Loucy (cell line): ENCODE results near the gene SCGB3A2.

Experiments used
- H2AFZ ChIP-seq: fragments of 200-600 bp; sonication (generic); 2 replicates; pipeline ENCODE4 v1.6.0; 2016; ENCODE audit warnings: antibody characterized with exemption, mild to moderate bottlenecking, low read length, moderate library complexity
- H3F3A ChIP-seq: fragments of 200-600 bp; 2 replicates; pipeline ENCODE4 v1.6.0; 2016; ENCODE audit warnings: antibody characterized with exemption, low read depth, mild to moderate bottlenecking
- H3K27me3 ChIP-seq: fragments of 200-600 bp; sonication (generic); 2 replicates; pipeline ENCODE4 v1.6.1; 2014; ENCODE audit warnings: low read length, mild to moderate bottlenecking; ENCODE audit not compliant: insufficient read depth, poor library complexity, severe bottlenecking
- H3K36me3 ChIP-seq: fragments of 200-600 bp; sonication (generic); 2 replicates; pipeline ENCODE4 v1.6.1; 2016; ENCODE audit warnings: low read length; ENCODE audit not compliant: insufficient read depth
- H3K4me1 ChIP-seq: fragments of 200-600 bp; sonication (generic); 2 replicates; pipeline ENCODE4 v1.5.1; 2014; ENCODE audit warnings: low read length, mild to moderate bottlenecking; ENCODE audit not compliant: insufficient read depth, poor library complexity, severe bottlenecking
- H3K4me2 ChIP-seq: fragments of 200-600 bp; sonication (generic); 2 replicates; pipeline ENCODE4 v1.6.0; 2014; ENCODE audit warnings: antibody characterized with exemption, low read length, low read depth, mild to moderate bottlenecking; ENCODE audit not compliant: poor library complexity, severe bottlenecking
- H3K4me3 ChIP-seq: fragments of 200-600 bp; sonication (generic); 2 replicates; pipeline ENCODE4 v1.5.1; 2014; ENCODE audit warnings: low read length, mild to moderate bottlenecking, mixed read lengths; ENCODE audit not compliant: poor library complexity, severe bottlenecking
- H3K79me2 ChIP-seq: fragments of 200-600 bp; sonication (generic); 2 replicates; pipeline ENCODE4 v1.6.1; 2014; ENCODE audit warnings: low read length; ENCODE audit not compliant: insufficient read depth
- H3K9ac ChIP-seq: fragments of 200-600 bp; sonication (generic); 2 replicates; pipeline ENCODE4 v1.6.0; 2014; ENCODE audit warnings: mild to moderate bottlenecking, low read depth, low read length, moderate library complexity; ENCODE audit not compliant: poor library complexity, severe bottlenecking
- H3K9me2 ChIP-seq: fragments of 200-600 bp; sonication (generic); replicated peaks from 2 replicates; pipeline ENCODE4 v1.6.1; 2016; ENCODE audit warnings: low read depth, low read length, mixed read lengths
- H3K9me3 ChIP-seq: fragments of 200-600 bp; sonication (generic); 2 replicates; pipeline ENCODE4 v1.6.1; 2014; ENCODE audit warnings: mild to moderate bottlenecking, antibody characterized with exemption, low read length, low read depth; ENCODE audit not compliant: insufficient read depth
- H4K20me1 ChIP-seq: fragments of 200-600 bp; sonication (generic); 2 replicates; pipeline ENCODE4 v1.6.0; 2014; ENCODE audit warnings: antibody characterized with exemption, low read length, mild to moderate bottlenecking; ENCODE audit not compliant: insufficient read depth, poor library complexity, severe bottlenecking
- EZH2phosphoT487 ChIP-seq: fragments of 200-600 bp; IDR thresholded peaks from 2 replicates; pipeline ENCODE4 v1.6.1; 2018; ENCODE audit warnings: antibody characterized with exemption, mild to moderate bottlenecking, moderate library complexity, borderline replicate concordance
- TF ChIP-seq, protein P1 (sequence below): fragments of 200-600 bp; sonication (generic); conservative IDR thresholded peaks from 2 replicates; pipeline ENCODE4 v1.5.1; 2014; ENCODE audit warnings: mild to moderate bottlenecking, antibody characterized with exemption, low read length

The SCGB3A2 gene

DNA sequence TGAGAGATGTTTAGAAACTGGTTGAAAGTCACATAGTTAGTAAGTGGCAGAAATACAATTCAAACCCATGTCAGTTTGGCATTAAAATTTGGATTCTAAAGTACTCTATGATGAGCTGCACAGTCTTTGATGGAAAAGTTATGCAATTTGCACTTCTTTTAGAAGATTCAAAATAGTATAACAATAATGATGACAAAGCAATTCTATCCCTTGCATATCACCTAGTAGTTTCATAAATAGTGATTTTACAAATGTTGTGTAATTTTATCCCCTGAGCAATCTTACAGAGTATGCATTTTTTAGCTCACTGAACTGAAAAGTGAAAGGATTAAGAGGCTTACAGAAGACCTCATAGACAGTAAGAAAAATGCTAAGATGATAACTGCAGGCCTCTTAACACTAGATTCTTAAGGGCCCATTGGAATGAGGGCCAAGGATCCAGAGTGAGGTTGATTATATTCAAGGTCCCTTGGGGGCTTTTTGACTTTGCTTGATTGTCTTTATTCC, 24.2 kb downstream of the SCGB3A2 start:
- H3K36me3 ChIP-seq = no peaks in the 10 kb centered on the region
- no peak overlapping the region for H2AFZ ChIP-seq
- H3K9ac ChIP-seq = no peak overlapping the region
- no peaks in the 10 kb centered on the region for H3K9me2 ChIP-seq
- H3K4me1 ChIP-seq = no peaks in the 10 kb centered on the region
- H3K4me3 ChIP-seq = no peak overlapping the region
- no peak overlapping the region for H3K4me2 ChIP-seq
- no peaks in the 10 kb centered on the region for H3K79me2 ChIP-seq
- H4K20me1 ChIP-seq = no peaks in the 10 kb centered on the region
- no peaks in the 10 kb centered on the region for H3K9me3 ChIP-seq
- H3K27me3 ChIP-seq = no peaks in the 10 kb centered on the region
- no peaks in the 10 kb centered on the region for H3F3A ChIP-seq
- TF ChIP-seq EZH2phosphoT487 = no peak
- TF ChIP-seq, protein P1, sequence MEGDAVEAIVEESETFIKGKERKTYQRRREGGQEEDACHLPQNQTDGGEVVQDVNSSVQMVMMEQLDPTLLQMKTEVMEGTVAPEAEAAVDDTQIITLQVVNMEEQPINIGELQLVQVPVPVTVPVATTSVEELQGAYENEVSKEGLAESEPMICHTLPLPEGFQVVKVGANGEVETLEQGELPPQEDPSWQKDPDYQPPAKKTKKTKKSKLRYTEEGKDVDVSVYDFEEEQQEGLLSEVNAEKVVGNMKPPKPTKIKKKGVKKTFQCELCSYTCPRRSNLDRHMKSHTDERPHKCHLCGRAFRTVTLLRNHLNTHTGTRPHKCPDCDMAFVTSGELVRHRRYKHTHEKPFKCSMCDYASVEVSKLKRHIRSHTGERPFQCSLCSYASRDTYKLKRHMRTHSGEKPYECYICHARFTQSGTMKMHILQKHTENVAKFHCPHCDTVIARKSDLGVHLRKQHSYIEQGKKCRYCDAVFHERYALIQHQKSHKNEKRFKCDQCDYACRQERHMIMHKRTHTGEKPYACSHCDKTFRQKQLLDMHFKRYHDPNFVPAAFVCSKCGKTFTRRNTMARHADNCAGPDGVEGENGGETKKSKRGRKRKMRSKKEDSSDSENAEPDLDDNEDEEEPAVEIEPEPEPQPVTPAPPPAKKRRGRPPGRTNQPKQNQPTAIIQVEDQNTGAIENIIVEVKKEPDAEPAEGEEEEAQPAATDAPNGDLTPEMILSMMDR = no peak

DNA sequence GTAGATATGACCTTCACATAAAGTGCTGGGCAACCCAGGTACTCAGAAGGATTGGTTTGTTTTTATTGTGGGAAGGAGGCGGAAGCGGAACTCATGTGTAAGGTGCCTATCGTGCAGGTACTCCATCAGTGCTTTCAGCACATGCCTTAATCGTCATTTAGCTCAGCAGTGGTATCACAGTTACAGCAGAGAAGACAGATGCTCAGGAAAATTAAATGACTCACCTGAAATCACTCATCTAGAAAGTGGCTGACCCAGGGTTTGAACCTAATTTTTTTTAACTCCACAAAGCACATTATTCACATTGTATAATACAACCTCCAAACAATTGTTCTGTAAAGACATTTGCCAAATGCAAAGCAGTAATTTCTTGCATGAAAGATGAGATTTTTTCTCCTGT, 25.6 kb downstream of the SCGB3A2 start:
- no peaks in the 10 kb centered on the region for H3F3A ChIP-seq
- no peak overlapping the region for H3K4me3 ChIP-seq
- H3K36me3 ChIP-seq = no peaks in the 10 kb centered on the region
- TF ChIP-seq EZH2phosphoT487 = no peak
- TF ChIP-seq, protein P1 = no peak
- no peaks in the 10 kb centered on the region for H3K27me3 ChIP-seq
- H3K9ac ChIP-seq = no peak overlapping the region
- no peaks in the 10 kb centered on the region for H3K79me2 ChIP-seq
- no peaks in the 10 kb centered on the region for H3K4me1 ChIP-seq
- H2AFZ ChIP-seq = no peak overlapping the region
- H3K9me2 ChIP-seq = no peaks in the 10 kb centered on the region
- H3K4me2 ChIP-seq = no peak overlapping the region
- H3K9me3 ChIP-seq = no peaks in the 10 kb centered on the region
- H4K20me1 ChIP-seq = no peaks in the 10 kb centered on the region

DNA sequence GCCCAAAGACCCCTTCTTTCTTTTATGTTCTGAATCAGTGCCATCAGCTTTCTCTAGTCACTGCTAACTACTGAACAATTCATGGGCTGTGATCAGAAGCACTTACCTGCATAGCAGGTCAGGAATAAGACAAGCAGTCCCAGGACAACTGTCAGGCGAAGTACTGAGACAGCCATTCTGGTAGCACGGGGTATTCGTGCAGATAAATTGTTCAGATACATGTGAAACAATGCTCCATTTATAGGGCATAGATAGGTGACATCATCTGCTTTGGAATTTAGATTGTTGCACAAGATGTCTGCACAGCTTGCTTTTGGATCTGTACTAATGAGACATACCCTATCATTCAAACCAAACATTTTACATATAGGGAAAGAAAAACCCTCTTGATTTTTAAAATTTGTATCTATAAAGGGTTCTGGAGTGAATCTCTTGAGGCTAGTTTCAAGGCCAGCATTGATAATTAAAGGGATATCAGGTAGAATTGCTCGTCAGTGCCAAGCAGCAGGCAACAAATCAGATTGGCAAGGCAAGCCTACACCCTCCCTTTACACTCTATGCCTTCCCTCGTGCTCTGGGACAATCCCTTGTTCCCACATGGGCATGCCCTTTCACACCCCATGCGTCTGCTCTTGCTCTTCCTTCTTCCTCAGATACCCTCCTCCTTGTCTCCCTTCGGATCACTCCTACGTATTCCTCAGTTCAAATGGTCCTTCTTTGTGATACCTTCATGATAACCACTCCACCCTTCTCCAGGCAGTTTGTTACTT, 28.0 kb downstream of the SCGB3A2 start, which contains the start of gene C5orf46:
Gene C5orf46, minus strand, starts transcription at position 213 of the 770 bp plus-strand sequence. Its CDS starts 37 bp downstream, at position 176.
- TF ChIP-seq, protein P1 = no peak

More for the DNA sequence above, 28.0 kb downstream of the SCGB3A2 start, which contains the start of gene C5orf46:
- H3K27me3 ChIP-seq = no peaks in the 10 kb centered on the region
- H3K4me2 ChIP-seq = no peak within 1 kb of the TSS
- no peaks in the 10 kb centered on the region for H3K4me1 ChIP-seq
- H3K36me3 ChIP-seq = no peaks in the 10 kb centered on the region
- H3K9ac ChIP-seq = no peak within 1 kb of the TSS
- H3F3A ChIP-seq = no peaks in the 10 kb centered on the region
- H3K9me2 ChIP-seq = no peaks in the 10 kb centered on the region
- no peaks in the 10 kb centered on the region for H3K9me3 ChIP-seq
- no peaks in the 10 kb centered on the region for H4K20me1 ChIP-seq
- H3K79me2 ChIP-seq = no peaks in the 10 kb centered on the region
- H2AFZ ChIP-seq = no peak within 1 kb of the TSS
- H3K4me3 ChIP-seq = no peak within 1 kb of the TSS
